MM.1S (cell line): ENCODE measurements around the gene BCAR1.

Source experiments
- EZH2 ChIP-seq: fragments of 300-600 bp; sonication (generic); optimal IDR thresholded peaks from 2 replicates; pipeline ENCODE3; 2017; ENCODE audit warnings: low read depth, mild to moderate bottlenecking, antibody characterized with exemption, low read length, mixed read lengths
- EZH2phosphoT487 ChIP-seq: fragments of 300-600 bp; sonication (generic); IDR thresholded peaks from 2 replicates; pipeline ENCODE4 v1.6.1; 2018; ENCODE audit warnings: antibody characterized with exemption, low read length
- TF ChIP-seq, protein P1 (sequence below): fragments of 300-600 bp; sonication (generic); IDR thresholded peaks from 2 replicates; pipeline ENCODE4 v1.5.1; 2016; ENCODE audit warnings: antibody characterized with exemption, low read length, mixed read lengths

DNA sequence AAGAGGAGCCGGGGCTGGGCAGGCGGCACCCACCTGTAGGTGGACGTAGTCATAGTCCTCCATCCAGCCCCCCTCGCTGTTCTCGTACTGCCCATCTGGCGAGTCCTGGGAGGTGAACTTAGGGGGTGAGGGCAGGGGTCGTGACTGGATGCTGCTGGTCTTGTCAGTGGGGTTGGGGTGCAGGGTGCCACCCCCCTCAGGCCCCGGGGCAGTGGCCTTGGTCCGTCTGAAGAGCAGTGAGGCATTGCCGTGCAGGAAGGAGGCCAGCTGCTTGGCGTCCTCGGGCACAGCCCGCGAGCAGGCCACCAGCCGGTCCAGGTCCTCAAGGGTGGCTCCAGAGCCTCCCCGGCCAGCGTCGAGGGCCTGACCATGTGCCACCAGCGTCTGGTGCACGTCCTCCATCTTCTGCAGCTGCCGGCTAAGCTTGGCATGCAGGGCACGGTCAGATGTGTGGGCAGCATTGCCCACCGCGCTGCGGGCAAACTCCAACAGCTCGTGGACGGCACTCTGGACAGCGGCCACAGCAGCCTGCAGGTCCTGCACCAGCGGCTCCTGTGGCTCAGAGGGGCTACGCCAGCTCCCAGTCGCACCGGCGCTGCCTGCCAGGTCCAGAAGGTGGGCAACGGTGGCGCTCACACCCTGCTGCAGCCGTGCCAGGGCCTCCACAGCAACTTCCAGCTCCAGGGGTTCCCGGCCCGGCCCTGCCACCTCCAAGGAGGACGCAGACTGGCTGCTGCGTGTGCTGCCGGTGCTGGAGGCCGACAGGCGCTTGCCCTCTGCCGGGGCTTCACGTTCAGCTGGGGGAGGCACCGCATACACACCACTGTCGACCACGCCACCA, 16.3 kb downstream of the BCAR1 start:
- TF ChIP-seq EZH2, result no peak
- TF ChIP-seq, protein P1, sequence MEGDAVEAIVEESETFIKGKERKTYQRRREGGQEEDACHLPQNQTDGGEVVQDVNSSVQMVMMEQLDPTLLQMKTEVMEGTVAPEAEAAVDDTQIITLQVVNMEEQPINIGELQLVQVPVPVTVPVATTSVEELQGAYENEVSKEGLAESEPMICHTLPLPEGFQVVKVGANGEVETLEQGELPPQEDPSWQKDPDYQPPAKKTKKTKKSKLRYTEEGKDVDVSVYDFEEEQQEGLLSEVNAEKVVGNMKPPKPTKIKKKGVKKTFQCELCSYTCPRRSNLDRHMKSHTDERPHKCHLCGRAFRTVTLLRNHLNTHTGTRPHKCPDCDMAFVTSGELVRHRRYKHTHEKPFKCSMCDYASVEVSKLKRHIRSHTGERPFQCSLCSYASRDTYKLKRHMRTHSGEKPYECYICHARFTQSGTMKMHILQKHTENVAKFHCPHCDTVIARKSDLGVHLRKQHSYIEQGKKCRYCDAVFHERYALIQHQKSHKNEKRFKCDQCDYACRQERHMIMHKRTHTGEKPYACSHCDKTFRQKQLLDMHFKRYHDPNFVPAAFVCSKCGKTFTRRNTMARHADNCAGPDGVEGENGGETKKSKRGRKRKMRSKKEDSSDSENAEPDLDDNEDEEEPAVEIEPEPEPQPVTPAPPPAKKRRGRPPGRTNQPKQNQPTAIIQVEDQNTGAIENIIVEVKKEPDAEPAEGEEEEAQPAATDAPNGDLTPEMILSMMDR, result no peak
- TF ChIP-seq EZH2phosphoT487, result no peak
